ENCODE measurements around the gene TRMU.
A peak's percentile ranks its signal among the peaks of the same experiment; 100 is the strongest.

Gene TRMU

GRCh38 chr22:46289244-46289891 is 46.1 kb upstream of the TRMU start:
- no peak for DNase-seq (ENCODE audit: low spot score)
- no peak overlapping the region for H3K27ac ChIP-seq
- H3K4me3 ChIP-seq, result no peak overlapping the region
- TF ChIP-seq CTCF (IDR thresholded peaks at IDR 0.05), result no peak

- no peak overlapping the region for H3K27ac ChIP-seq
- H3K4me3 ChIP-seq, result no peak overlapping the region
- no peak for DNase-seq (ENCODE audit: low spot score)
- no peak for TF ChIP-seq CTCF (IDR thresholded peaks at IDR 0.05)
Observed at GRCh38 chr22:46290121-46290842, 45.2 kb upstream of the TRMU start.

- Histone ChIP-seq H3K27ac (no peak overlapping the region), H3K4me3 (no peak overlapping the region)
- no peak for DNase-seq (ENCODE audit: low spot score)
- no peak for TF ChIP-seq CTCF (IDR thresholded peaks at IDR 0.05)
Observed at GRCh38 chr22:46290843-46291785, 44.4 kb upstream of the TRMU start.

- no peak for DNase-seq (ENCODE audit: low spot score)
- Histone ChIP-seq H3K27ac (peak overlapping the region in 1 of 2 donors; percentile 49), H3K4me3 (no peak overlapping the region)
- TF ChIP-seq CTCF (IDR thresholded peaks at IDR 0.05), result no peak
Observed at GRCh38 chr22:46292173-46292572, 43.3 kb upstream of the TRMU start.

- no peak overlapping the region for H3K4me3 ChIP-seq
- peak overlapping the region in 1 of 2 donors; percentile 49 for H3K27ac ChIP-seq
- no peak for TF ChIP-seq CTCF (IDR thresholded peaks at IDR 0.05)
- DNase-seq (ENCODE audit: low spot score), result no peak
Observed at GRCh38 chr22:46292732-46293131, 42.8 kb upstream of the TRMU start.

GRCh38 chr22:46293577-46294260 is 41.8 kb upstream of the TRMU start:
- no peak overlapping the region for H3K4me3 ChIP-seq
- DNase-seq (ENCODE audit: low spot score), result no peak
- peak overlapping the region in 1 of 2 donors; percentile 60 for H3K27ac ChIP-seq
- no peak for TF ChIP-seq CTCF (IDR thresholded peaks at IDR 0.05)
